PC-9 (cell line): Measurements from ENCODE around the gene MAPKAPK5. TPM values are rescaled to one million over a fixed set of nuclear protein-coding genes. Genes with fewer than 3 reads are reported as not detected.
"Not testable (repeated sequence)": the region's sequence is repeated elsewhere in the genome, so short reads cannot be mapped to it uniquely, and the experiment has no call there.

Source experiments
- BruUV-seq: library from RNA; stranded (reverse); fragments of 400-500 nt; replicated peaks from 2 replicates; lab custom pipeline; 2021; lab: Mats Ljungman, UMichigan
- CTCF ChIA-PET: fragments of 300-600 bp; sonication (Branson Sonifier 250); formaldehyde crosslinking; loops from one replicate; lab custom pipeline; 2022; ENCODE audit warnings: antibody characterized with exemption; lab: Charles Lee
- POLR2A ChIA-PET: fragments of 300-600 bp; sonication (Branson Sonifier 250); formaldehyde crosslinking; loops from one replicate; lab custom pipeline; 2022; ENCODE audit warnings: antibody characterized with exemption; ENCODE audit not compliant: unreplicated experiment; lab: Charles Lee
- DNase-seq, 2 experiments: peaks; one replicate each; pipeline versions ENCODE4 v3.0.0 to v3.0.0-alpha.2; 2015 to 2022; ENCODE audit warnings: mixed read lengths in 1 of 2
- H2AFZ ChIP-seq: fragments of 200-600 bp; sonication (generic); 2 replicates; pipeline ENCODE4 v1.8.1; 2017; ENCODE audit warnings: antibody characterized with exemption
- H3F3A ChIP-seq: fragments of 200-600 bp; sonication (generic); 2 replicates; pipeline ENCODE4 v1.8.1; 2017; ENCODE audit warnings: antibody characterized with exemption, mild to moderate bottlenecking, low read depth; ENCODE audit not compliant: insufficient read depth
- H3K27ac ChIP-seq: fragments of 200-600 bp; sonication (generic); 2 replicates; pipeline ENCODE4 v1.6.1; 2016; ENCODE audit warnings: mixed run types
- H3K27me3 ChIP-seq: fragments of 200-600 bp; sonication (generic); 2 replicates; pipeline ENCODE4 v1.6.1; 2016; ENCODE audit warnings: low read depth, mixed run types; ENCODE audit not compliant: insufficient read depth
- H3K36me3 ChIP-seq: fragments of 200-600 bp; sonication (generic); 2 replicates; pipeline ENCODE4 v1.6.1; 2016; ENCODE audit warnings: low read depth, mixed run types
- H3K4me1 ChIP-seq: fragments of 200-600 bp; sonication (generic); replicated peaks from 2 replicates; pipeline ENCODE4 v1.6.1; 2016; ENCODE audit warnings: mixed run types; ENCODE audit not compliant: insufficient read depth
- H3K4me2 ChIP-seq: fragments of 200-600 bp; sonication (generic); 2 replicates; pipeline ENCODE4 v1.6.1; 2017; ENCODE audit warnings: mixed run types
- H3K4me3 ChIP-seq: fragments of 200-600 bp; sonication (generic); 2 replicates; pipeline ENCODE4 v1.6.1; 2016; ENCODE audit warnings: mixed run types
- H3K79me2 ChIP-seq: fragments of 200-600 bp; sonication (generic); 2 replicates; pipeline ENCODE4 v1.6.1; 2017; ENCODE audit warnings: low read depth, mixed run types
- H3K9me2 ChIP-seq: fragments of 200-600 bp; sonication (generic); 2 replicates; pipeline ENCODE4 v1.8.1; 2017; ENCODE audit warnings: mild to moderate bottlenecking; ENCODE audit not compliant: insufficient read depth
- H3K9me3 ChIP-seq: fragments of 200-600 bp; sonication (generic); 2 replicates; pipeline ENCODE4 v1.8.1; 2016; ENCODE audit warnings: low read depth; ENCODE audit not compliant: insufficient read depth
- H4K20me1 ChIP-seq: fragments of 200-600 bp; sonication (generic); 2 replicates; pipeline ENCODE4 v1.8.1; 2017; ENCODE audit not compliant: insufficient read depth
- EZH2 ChIP-seq: fragments of 200-600 bp; sonication (generic); IDR thresholded peaks from 2 replicates; pipeline ENCODE4 v1.8.0; 2017; ENCODE audit warnings: antibody characterized with exemption, low read depth
- intact Hi-C: fragments of 100-400 bp; cut with micrococcal nuclease; formaldehyde crosslinking; loops from one replicate; pipeline ENCODE4 v1.10.0; 2022; ENCODE audit not compliant: unreplicated experiment
- microRNA-seq: library from miRNA; unstranded; fragments of <30 nt; microRNA quantifications from one replicate; pipeline ENCODE4 v1.2.0, GENCODE V29; 2021; ENCODE audit warnings: borderline number of aligned reads, borderline replicate concordance
- total RNA-seq: library from RNA; stranded (reverse); gene quantifications from 2 replicates; pipeline ENCODE4 v1.2.3, GENCODE V29; 2021
- TF ChIP-seq, protein P1 (sequence below): fragments of 200-600 bp; sonication (generic); conservative IDR thresholded peaks from 2 replicates; pipeline ENCODE4 v1.6.1; 2017; ENCODE audit warnings: mixed run types, antibody characterized with exemption, mild to moderate bottlenecking, moderate library complexity

MAPKAPK5 gene
- total RNA-seq, 1 experiment from 2014 or later, result 45.0 TPM

DNA sequence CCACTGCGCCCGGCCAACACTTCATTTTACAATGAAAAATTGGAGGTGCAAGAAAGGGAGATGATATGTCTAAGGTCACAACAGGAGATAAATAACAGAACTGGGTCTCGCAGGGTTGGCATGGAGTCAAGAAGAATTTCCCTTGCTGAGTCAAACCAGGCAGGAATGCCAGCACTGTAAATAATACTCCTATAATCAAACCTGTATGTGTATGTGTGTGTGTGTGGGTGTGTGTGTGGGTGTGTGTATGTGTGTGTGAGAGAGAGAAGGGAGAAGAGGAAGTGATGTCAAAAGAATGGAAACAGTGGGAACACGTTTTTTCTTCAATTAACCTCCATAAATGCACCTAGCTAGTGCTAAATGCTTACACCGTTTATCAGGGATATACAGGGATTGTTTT, 100.5 kb downstream of the MAPKAPK5 start:
- Histone ChIP-seq H2AFZ (no peak overlapping the region), H4K20me1 (no peaks in the 10 kb centered on the region), H3K4me1 (no peaks in the 10 kb centered on the region), H3K4me3 (no peak overlapping the region), H3K79me2 (no peaks in the 10 kb centered on the region), H3K27ac (no peak overlapping the region), H3K27me3 (no peaks in the 10 kb centered on the region), H3F3A (peaks cover 4% of the 10 kb centered on the region; the same call in 1 of the 2 replicates), H3K9me2 (no peaks in the 10 kb centered on the region), H3K36me3 (no peaks in the 10 kb centered on the region), H3K4me2 (no peak overlapping the region), H3K9me3 (no peaks in the 10 kb centered on the region)
- peak in 1 of 2 experiments; percentile 36 for DNase-seq
- BruUV-seq, result no TSS peak
- intact Hi-C loops, result no loop called here
- ChIA-PET POLR2A (no interaction called here), CTCF (interaction anchor here (1.3 kb wide), 1 partner anchor 470 kb away, joined by 3 read pairs; no protein-coding TSS in a partner anchor)
- no peak for TF ChIP-seq EZH2
- TF ChIP-seq, protein P1, sequence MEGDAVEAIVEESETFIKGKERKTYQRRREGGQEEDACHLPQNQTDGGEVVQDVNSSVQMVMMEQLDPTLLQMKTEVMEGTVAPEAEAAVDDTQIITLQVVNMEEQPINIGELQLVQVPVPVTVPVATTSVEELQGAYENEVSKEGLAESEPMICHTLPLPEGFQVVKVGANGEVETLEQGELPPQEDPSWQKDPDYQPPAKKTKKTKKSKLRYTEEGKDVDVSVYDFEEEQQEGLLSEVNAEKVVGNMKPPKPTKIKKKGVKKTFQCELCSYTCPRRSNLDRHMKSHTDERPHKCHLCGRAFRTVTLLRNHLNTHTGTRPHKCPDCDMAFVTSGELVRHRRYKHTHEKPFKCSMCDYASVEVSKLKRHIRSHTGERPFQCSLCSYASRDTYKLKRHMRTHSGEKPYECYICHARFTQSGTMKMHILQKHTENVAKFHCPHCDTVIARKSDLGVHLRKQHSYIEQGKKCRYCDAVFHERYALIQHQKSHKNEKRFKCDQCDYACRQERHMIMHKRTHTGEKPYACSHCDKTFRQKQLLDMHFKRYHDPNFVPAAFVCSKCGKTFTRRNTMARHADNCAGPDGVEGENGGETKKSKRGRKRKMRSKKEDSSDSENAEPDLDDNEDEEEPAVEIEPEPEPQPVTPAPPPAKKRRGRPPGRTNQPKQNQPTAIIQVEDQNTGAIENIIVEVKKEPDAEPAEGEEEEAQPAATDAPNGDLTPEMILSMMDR, result no peak

DNA sequence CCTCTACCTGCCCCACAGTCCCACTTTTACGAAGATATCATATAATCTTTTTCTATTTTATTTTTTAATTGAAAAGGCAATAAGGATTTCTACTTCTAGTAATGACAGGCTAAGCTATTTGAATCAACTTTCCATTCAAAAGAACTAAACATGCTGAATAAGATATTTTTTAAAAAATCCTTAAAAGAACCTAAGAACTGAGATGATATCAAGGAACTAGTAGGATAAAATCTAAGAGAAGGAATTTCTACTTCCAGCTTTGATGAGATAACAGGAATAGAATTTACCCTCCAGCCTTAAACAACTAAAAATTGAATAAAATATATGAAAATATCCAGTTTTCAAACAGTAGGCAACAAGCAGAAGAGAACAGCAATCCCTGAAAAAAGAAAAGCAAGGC, 101.9 kb downstream of the MAPKAPK5 start:
- Histone ChIP-seq H4K20me1 (no peaks in the 10 kb centered on the region), H3K27me3 (no peaks in the 10 kb centered on the region), H3K4me3 (no peak overlapping the region), H3F3A (peaks cover 8% of the 10 kb centered on the region; the same call in 1 of the 2 replicates), H3K9me2 (no peaks in the 10 kb centered on the region), H3K4me2 (no peak overlapping the region), H3K4me1 (no peaks in the 10 kb centered on the region), H3K79me2 (no peaks in the 10 kb centered on the region), H3K27ac (no peak overlapping the region), H3K36me3 (no peaks in the 10 kb centered on the region), H3K9me3 (no peaks in the 10 kb centered on the region), H2AFZ (no peak overlapping the region)
- no peak for DNase-seq
- intact Hi-C loops, result loop anchor here (2.0 kb wide), 1 partner anchor 69 kb away; the partner anchor contains the start of genes ERP29 and TMEM116
- BruUV-seq, result no TSS peak
- ChIA-PET CTCF (interaction anchor here (0.6 to 1.3 kb wide), 2 partner anchors 76 to 468 kb away, joined by 3 to 4 read pairs; no protein-coding TSS in a partner anchor), POLR2A (interaction anchor here (0.6 to 0.7 kb wide), 2 partner anchors 379 to 438 kb away, joined by 5 to 6 read pairs; partner anchors contain the start of gene HECTD4)
- no peak for TF ChIP-seq EZH2
- TF ChIP-seq, protein P1, result no peak

DNA sequence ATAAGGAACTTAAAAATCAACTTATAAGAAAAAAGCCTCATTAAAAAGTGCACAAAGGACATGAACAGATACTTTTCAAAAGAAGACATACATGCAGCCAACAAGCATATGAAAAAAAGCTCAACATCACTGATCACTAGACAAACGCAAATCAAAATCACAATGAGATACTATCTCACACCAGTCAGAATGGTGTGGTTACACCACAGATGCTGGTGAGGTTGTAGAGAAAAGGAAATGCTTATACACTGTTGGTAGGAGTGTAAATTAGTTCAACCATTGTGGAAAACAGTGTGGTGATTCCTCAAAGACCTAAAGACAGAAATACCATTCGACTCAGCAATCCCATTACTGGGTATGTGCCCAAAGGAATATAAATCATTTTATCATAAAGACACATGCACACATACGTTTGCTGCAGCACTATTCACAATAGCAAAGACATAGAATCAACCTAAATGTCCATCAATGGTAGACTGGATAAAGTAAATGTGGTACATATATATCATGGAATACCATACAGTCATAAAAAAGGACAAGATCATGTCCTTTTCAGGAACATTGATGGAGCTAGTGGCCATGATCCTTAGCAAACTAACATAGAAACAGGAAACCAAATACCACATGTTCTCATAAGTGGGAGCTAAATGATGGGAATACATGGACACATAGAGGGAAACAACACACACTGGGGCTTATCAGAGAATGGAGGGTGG, 109.1 kb downstream of the MAPKAPK5 start:
- H3K4me3 ChIP-seq, H3F3A ChIP-seq, POLR2A ChIA-PET, DNase-seq, BruUV-seq, CTCF ChIA-PET, H3K79me2 ChIP-seq, H3K36me3 ChIP-seq, H3K27ac ChIP-seq, H3K4me2 ChIP-seq, H3K4me1 ChIP-seq, H4K20me1 ChIP-seq, intact Hi-C loops, H3K27me3 ChIP-seq, H3K9me3 ChIP-seq, H2AFZ ChIP-seq, H3K9me2 ChIP-seq: not testable (repeated sequence)

Small RNAs within 50 kb of the gene (microRNA-seq; reads per million reads assigned to microRNA genes)
- not detected for gene MIR6761

Other genes starting within 250 kb of the MAPKAPK5 start
- gene ATXN2, start 242.9 kb upstream of the MAPKAPK5 start, total RNA-seq, result 80.6 and 108 TPM in 2 replicates
- gene BRAP, start 156.3 kb upstream of the MAPKAPK5 start, total RNA-seq, result 13.2 and 15.8 TPM in 2 replicates
- 29.1 and 30.3 TPM in 2 replicates for gene ACAD10, start 156.2 kb upstream of the MAPKAPK5 start, total RNA-seq
- gene ALDH2, start 75.3 kb upstream of the MAPKAPK5 start, total RNA-seq, result 38.9 and 42.1 TPM in 2 replicates
- 21.9 and 23.4 TPM in 2 replicates for gene TMEM116, start 170.9 kb downstream of the MAPKAPK5 start, total RNA-seq
- gene ERP29, start 171.2 kb downstream of the MAPKAPK5 start, total RNA-seq, result 131 and 154 TPM in 2 replicates